ENCODE measurements around the gene CADPS2. TPM values are rescaled to one million over a fixed set of nuclear protein-coding genes. Genes with fewer than 3 reads are reported as not detected.

CADPS2 gene
- total and polyA plus RNA-seq, 2 donors (not counting 3 experiments of a cell fraction or from before 2014, with no cell fraction given), result 9.5 to 22.6 TPM

DNA sequence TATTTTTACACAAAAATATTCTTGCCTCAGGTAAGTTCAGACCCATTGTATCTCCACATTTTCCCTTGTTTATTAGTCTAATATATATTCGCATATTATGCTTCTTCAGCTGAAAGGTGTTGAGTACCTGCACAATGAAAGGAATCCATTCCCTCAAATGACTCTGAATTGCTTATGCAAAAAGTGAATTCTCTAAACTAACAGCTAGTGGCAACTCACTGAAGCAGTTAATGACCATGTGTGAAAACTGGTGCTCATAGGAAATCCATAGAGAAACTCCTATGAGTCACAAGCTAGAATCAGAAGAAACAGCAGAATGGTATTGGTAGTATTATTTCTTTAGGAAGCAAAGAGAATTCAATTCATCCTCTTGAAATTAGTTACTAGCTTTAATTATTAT, 150.1 kb downstream of the CADPS2 start:
- H4K20me1 ChIP-seq (replicated peaks; ENCODE audit: control insufficient read depth, extremely low read depth, insufficient read depth, low read length), result no peaks in the 10 kb centered on the region
- ChIA-PET POLR2A (no interaction called here), CTCF (interaction anchor here (1.1 to 1.4 kb wide), 4 partner anchors 9 to 136 kb away, joined by 3 to 5 read pairs (median 4); no protein-coding TSS in a partner anchor)
- no TSS peak for BruUV-seq (replicated peaks)
- H3K4me3 ChIP-seq (replicated peaks in 1 of 3; ENCODE audit: insufficient read depth in 1 of 3, low read depth in 1 of 3, low read length in 3 of 3), result no peak overlapping the region
- no peak for DNase-seq (ENCODE audit: low read depth, low spot score)
- no peak overlapping the region for H3K4me2 ChIP-seq (ENCODE audit: insufficient read depth, low read length)
- no peaks in the 10 kb centered on the region for H3K9me1 ChIP-seq (replicated peaks; ENCODE audit: control insufficient read depth, extremely low read depth, insufficient read depth, low read length)
- H3K27me3 ChIP-seq (ENCODE audit: control insufficient read depth in 2 of 2, insufficient read depth in 2 of 2, low read length in 2 of 2), result no peaks in the 10 kb centered on the region
- H3K9ac ChIP-seq (replicated peaks; ENCODE audit: extremely low read depth, insufficient read depth, low read length), result no peak overlapping the region
- H2AFZ ChIP-seq (ENCODE audit: low read depth, low read length), result no peak overlapping the region
- H3K79me2 ChIP-seq (ENCODE audit: control insufficient read depth, insufficient read depth, low read length), result no peaks in the 10 kb centered on the region
- no peaks in the 10 kb centered on the region for H3K4me1 ChIP-seq (ENCODE audit: control insufficient read depth, extremely low read depth, insufficient read depth, low read length)
- intact Hi-C loops (cut with micrococcal nuclease) (no loop called here), dilution Hi-C loops (cut with MboI; ENCODE audit: extremely low pct_ligation_motif_present, low sequenced_read_pairs) (no loop called here)
- FAIRE-seq, result no peak
- no peaks in the 10 kb centered on the region for H3K36me3 ChIP-seq (ENCODE audit: control insufficient read depth in 2 of 2, extremely low read depth in 1 of 2, insufficient read depth in 2 of 2, low read length in 2 of 2)
- H3K9me3 ChIP-seq (replicated peaks; ENCODE audit: control insufficient read depth, insufficient read depth, low read length), result no peaks in the 10 kb centered on the region
- no peak for TF ChIP-seq EZH2 (IDR thresholded peaks at IDR 0.05; ENCODE audit: borderline replicate concordance, low read depth, low read length, severe bottlenecking)
- TF ChIP-seq POLR2AphosphoS5 (IDR thresholded peaks at IDR 0.05; ENCODE audit: insufficient read depth, low read depth, low read length), result no peak
- no peak for TF ChIP-seq MYC (IDR thresholded peaks at IDR 0.05; ENCODE audit: low read depth, low read length)
- TF ChIP-seq JUN (IDR thresholded peaks at IDR 0.05; ENCODE audit: borderline replicate concordance, insufficient read depth, insufficient read length, low read depth), result no peak
- TF ChIP-seq, protein P1, sequence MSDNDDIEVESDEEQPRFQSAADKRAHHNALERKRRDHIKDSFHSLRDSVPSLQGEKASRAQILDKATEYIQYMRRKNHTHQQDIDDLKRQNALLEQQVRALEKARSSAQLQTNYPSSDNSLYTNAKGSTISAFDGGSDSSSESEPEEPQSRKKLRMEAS (IDR thresholded peaks at IDR 0.05; ENCODE audit: insufficient read depth, insufficient read length), result no peak
- no peak for TF ChIP-seq GATA2 (IDR thresholded peaks at IDR 0.05; ENCODE audit: insufficient read depth, insufficient read length, low read depth, low read length)
- no peak for TF ChIP-seq POLR2A (IDR thresholded peaks at IDR 0.05; ENCODE audit: low read depth, low read length)
- TF ChIP-seq, protein P2, sequence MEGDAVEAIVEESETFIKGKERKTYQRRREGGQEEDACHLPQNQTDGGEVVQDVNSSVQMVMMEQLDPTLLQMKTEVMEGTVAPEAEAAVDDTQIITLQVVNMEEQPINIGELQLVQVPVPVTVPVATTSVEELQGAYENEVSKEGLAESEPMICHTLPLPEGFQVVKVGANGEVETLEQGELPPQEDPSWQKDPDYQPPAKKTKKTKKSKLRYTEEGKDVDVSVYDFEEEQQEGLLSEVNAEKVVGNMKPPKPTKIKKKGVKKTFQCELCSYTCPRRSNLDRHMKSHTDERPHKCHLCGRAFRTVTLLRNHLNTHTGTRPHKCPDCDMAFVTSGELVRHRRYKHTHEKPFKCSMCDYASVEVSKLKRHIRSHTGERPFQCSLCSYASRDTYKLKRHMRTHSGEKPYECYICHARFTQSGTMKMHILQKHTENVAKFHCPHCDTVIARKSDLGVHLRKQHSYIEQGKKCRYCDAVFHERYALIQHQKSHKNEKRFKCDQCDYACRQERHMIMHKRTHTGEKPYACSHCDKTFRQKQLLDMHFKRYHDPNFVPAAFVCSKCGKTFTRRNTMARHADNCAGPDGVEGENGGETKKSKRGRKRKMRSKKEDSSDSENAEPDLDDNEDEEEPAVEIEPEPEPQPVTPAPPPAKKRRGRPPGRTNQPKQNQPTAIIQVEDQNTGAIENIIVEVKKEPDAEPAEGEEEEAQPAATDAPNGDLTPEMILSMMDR (IDR thresholded peaks at IDR 0.05; ENCODE audit: extremely low read depth in 1 of 2, insufficient read depth in 1 of 2, low read depth in 1 of 2, low read length in 2 of 2), result no peak
- no peak for TF ChIP-seq FOS (IDR thresholded peaks at IDR 0.05; ENCODE audit: borderline replicate concordance, insufficient read depth, low read length)
- H3K27ac ChIP-seq (ENCODE audit: insufficient read depth, low read depth, low read length), result no peak overlapping the region
